HG03439 (cell line): ENCODE results near the gene VGLL2.

Experiments
- ATAC-seq: cut with Tn5 transposase; IDR thresholded peaks from one replicate; pipeline ENCODE4 v1.9.1; 2021; ENCODE audit warnings: mild to moderate bottlenecking, moderate library complexity; ENCODE audit not compliant: unreplicated experiment

Gene VGLL2

GRCh38 chr6:117309611-117310010 is 44.3 kb downstream of the VGLL2 start:
- no peak for ATAC-seq

DNA sequence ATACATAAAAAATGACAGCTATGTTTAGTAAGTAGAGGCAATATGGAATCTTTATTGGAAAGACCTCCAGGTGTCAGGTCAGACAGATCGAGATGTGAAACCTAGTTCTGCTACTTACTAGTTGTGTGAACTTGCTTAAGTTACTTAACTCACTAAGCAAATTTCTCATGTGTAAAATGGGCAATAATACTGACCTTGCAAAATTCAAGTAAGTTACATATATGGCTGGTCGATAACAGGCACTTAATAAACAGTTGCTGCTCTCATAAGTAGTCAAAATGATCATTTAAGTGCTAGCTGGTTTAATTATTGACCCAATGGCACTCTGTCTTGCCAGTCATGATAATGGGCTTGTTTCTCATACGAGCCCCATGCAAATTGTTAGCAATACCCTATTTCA is 46.0 kb downstream of the VGLL2 start:
- no peak for ATAC-seq

DNA sequence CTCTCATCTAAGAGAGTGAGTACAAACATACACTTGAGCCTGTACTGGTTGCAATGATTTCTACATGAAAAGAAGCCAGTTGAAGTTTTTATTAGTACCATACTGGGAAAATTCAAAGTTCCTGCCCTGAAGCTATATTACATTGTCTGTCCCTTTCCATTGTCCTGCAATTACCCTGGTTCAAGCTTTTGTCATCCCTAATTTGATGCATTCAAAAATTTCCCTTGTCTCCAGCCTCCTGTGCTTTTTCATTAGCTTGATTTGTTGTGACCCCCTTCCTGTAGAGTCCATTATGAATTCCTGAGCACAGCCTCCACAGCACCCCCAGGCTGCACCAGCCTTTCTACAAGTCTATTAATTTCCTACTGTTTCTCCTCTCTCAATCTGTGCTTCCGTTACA is 46.4 kb downstream of the VGLL2 start:
- ATAC-seq: no peak

- ATAC-seq: no peak
These were observed 51.9 kb downstream of the VGLL2 start for GRCh38 chr6:117317261-117317660.
